GM23248 (cell line): ENCODE data around the gene ABCC4. TPM values are rescaled to one million over a fixed set of nuclear protein-coding genes. Genes with fewer than 3 reads are reported as not detected.

Experiments used
- DNase-seq: peaks from one replicate; pipeline ENCODE4 v3.0.0-alpha.2; 2015
- H2AFZ ChIP-seq: fragments of 200-600 bp; sonication (generic); 2 replicates; pipeline ENCODE4 v1.6.1; 2016; ENCODE audit warnings: antibody characterized with exemption
- H3F3A ChIP-seq: fragments of 200-600 bp; sonication (generic); 2 replicates; pipeline ENCODE4 v1.6.1; 2016; ENCODE audit warnings: mild to moderate bottlenecking, antibody characterized with exemption, mixed run types; ENCODE audit not compliant: insufficient read depth
- H3K27ac ChIP-seq: fragments of 200-600 bp; sonication (generic); 2 replicates; pipeline ENCODE4 v1.5.1; 2016; ENCODE audit warnings: mild to moderate bottlenecking
- H3K27me3 ChIP-seq: fragments of 200-600 bp; sonication (generic); replicated peaks from 2 replicates; pipeline ENCODE4 v1.6.1; 2016; ENCODE audit warnings: mild to moderate bottlenecking; ENCODE audit not compliant: insufficient read depth
- H3K36me3 ChIP-seq: fragments of 200-600 bp; sonication (generic); 2 replicates; pipeline ENCODE4 v1.6.1; 2016; ENCODE audit warnings: low read depth, mild to moderate bottlenecking
- H3K4me1 ChIP-seq: fragments of 200-600 bp; sonication (generic); 2 replicates; pipeline ENCODE4 v1.6.1; 2016; ENCODE audit warnings: mild to moderate bottlenecking; ENCODE audit not compliant: insufficient read depth
- H3K4me2 ChIP-seq: fragments of 200-600 bp; sonication (generic); one replicate; pipeline ENCODE4 v1.6.1; 2016; ENCODE audit warnings: mild to moderate bottlenecking; ENCODE audit not compliant: unreplicated experiment
- H3K4me3 ChIP-seq: fragments of 200-600 bp; sonication (generic); 2 replicates; pipeline ENCODE4 v1.5.1; 2016; ENCODE audit warnings: mild to moderate bottlenecking
- H3K79me2 ChIP-seq: fragments of 200-600 bp; sonication (generic); 2 replicates; pipeline ENCODE4 v1.6.1; 2016; ENCODE audit warnings: mild to moderate bottlenecking; ENCODE audit not compliant: insufficient read depth
- H3K9ac ChIP-seq: fragments of 200-600 bp; sonication (generic); 2 replicates; pipeline ENCODE4 v1.6.1; 2016; ENCODE audit warnings: mild to moderate bottlenecking
- H3K9me2 ChIP-seq: fragments of 200-600 bp; sonication (generic); 2 replicates; pipeline ENCODE4 v1.6.1; 2016; ENCODE audit warnings: mixed run types, mild to moderate bottlenecking, moderate library complexity; ENCODE audit not compliant: insufficient read depth
- H3K9me3 ChIP-seq: fragments of 200-600 bp; sonication (generic); one replicate; pipeline ENCODE4 v1.6.1; 2017; ENCODE audit warnings: low read depth
- H4K20me1 ChIP-seq: fragments of 200-600 bp; sonication (generic); 2 replicates; pipeline ENCODE4 v1.6.0; 2016; ENCODE audit not compliant: insufficient read depth
- EZH2 ChIP-seq: fragments of 200-600 bp; sonication (generic); IDR thresholded peaks from 2 replicates; pipeline ENCODE4 v1.6.1; 2018; ENCODE audit warnings: antibody characterized with exemption, mild to moderate bottlenecking; ENCODE audit not compliant: insufficient read depth, poor library complexity, severe bottlenecking
- EZH2phosphoT487 ChIP-seq: fragments of 200-600 bp; sonication (generic); IDR thresholded peaks from 2 replicates; pipeline ENCODE4 v1.6.1; 2018; ENCODE audit warnings: antibody characterized with exemption, moderate library complexity, mild to moderate bottlenecking, low read depth; ENCODE audit not compliant: insufficient read depth
- WGBS, 2 experiments: methylation state at CpG; one replicate each; pipeline ENCODE4 v1.1.6; 2015 to 2017; ENCODE audit warnings: low lambda C conversion rate in 2 of 2, low coverage in 1 of 2; ENCODE audit errors: missing lambda C conversion rate in 2 of 2; 5-methylcytosine and 5-hydroxymethylcytosine counted together
- in situ Hi-C: fragments of 300-500 bp; cut with MboI; formaldehyde crosslinking; loops from 2 replicates; pipeline ENCODE4 v1.15.0; 2020
- polyA plus RNA-seq: library from polyadenylated mRNA; unstranded; fragments of >200 nt; fragmentation: Nextera tagmentation; extraction: Ambion mirVana; gene quantifications from 2 replicates; pipeline ENCODE4 v1.2.1, GENCODE V29; 2016
- total RNA-seq: library from RNA; depleted of rRNA; stranded (reverse); fragments of >200 nt; shearing (Covaris generic); gene quantifications from 2 replicates; pipeline ENCODE4 v1.2.3, GENCODE V29; 2014

ABCC4 gene
- total and polyA plus RNA-seq, 2 experiments from 2014 or later, result 3.9 to 11.2 TPM

- no peak overlapping the region for H2AFZ ChIP-seq
- H3K9ac ChIP-seq, result no peak overlapping the region
- no peaks in the 10 kb centered on the region for H3K27me3 ChIP-seq
- H3K9me3 ChIP-seq, result no peaks in the 10 kb centered on the region
- H3K4me3 ChIP-seq, result no peak overlapping the region
- H3K4me1 ChIP-seq, result peaks cover 3% of the 10 kb centered on the region; the same call in 1 of the 2 replicates
- peak; percentile 42 for DNase-seq
- H3K9me2 ChIP-seq, result no peaks in the 10 kb centered on the region
- no peaks in the 10 kb centered on the region for H3F3A ChIP-seq
- no peak overlapping the region for H3K27ac ChIP-seq
- no peaks in the 10 kb centered on the region for H3K36me3 ChIP-seq
- no peaks in the 10 kb centered on the region for H3K79me2 ChIP-seq
- TF ChIP-seq EZH2phosphoT487 (no peak), EZH2 (no peak)
- no peaks in the 10 kb centered on the region for H4K20me1 ChIP-seq
- WGBS, 2 experiments, result 9 to 10% methylated on average over 3 of the region's 3 CpGs
- H3K4me2 ChIP-seq, result no peak overlapping the region
- in situ Hi-C loops, result no loop called here
These were observed 233.9 kb downstream of the ABCC4 start for GRCh38 chr13:95067303-95067702.

- no peaks in the 10 kb centered on the region for H3K4me1 ChIP-seq
- H3K27ac ChIP-seq, result no peak overlapping the region
- no peaks in the 10 kb centered on the region for H3K9me3 ChIP-seq
- H3K79me2 ChIP-seq, result no peaks in the 10 kb centered on the region
- H2AFZ ChIP-seq, result no peak overlapping the region
- no peaks in the 10 kb centered on the region for H3F3A ChIP-seq
- H3K9me2 ChIP-seq, result no peaks in the 10 kb centered on the region
- H3K4me2 ChIP-seq, result no peak overlapping the region
- TF ChIP-seq EZH2 (no peak), EZH2phosphoT487 (no peak)
- H3K36me3 ChIP-seq, result no peaks in the 10 kb centered on the region
- H3K27me3 ChIP-seq, result no peaks in the 10 kb centered on the region
- no peak overlapping the region for H3K4me3 ChIP-seq
- H4K20me1 ChIP-seq, result no peaks in the 10 kb centered on the region; the same call in 1 of the 2 replicates
- in situ Hi-C loops, result no loop called here
- H3K9ac ChIP-seq, result no peak overlapping the region
- 90 to 95% methylated on average over 3 of the region's 3 CpGs for WGBS, 2 experiments
- no peak for DNase-seq
These were observed 241.2 kb downstream of the ABCC4 start for GRCh38 chr13:95060014-95060519.

GRCh38 chr13:95059306-95059705 is 241.9 kb downstream of the ABCC4 start:
- DNase-seq, result no peak
- Histone ChIP-seq H3K9me2 (no peaks in the 10 kb centered on the region), H3K79me2 (no peaks in the 10 kb centered on the region), H3K9me3 (no peaks in the 10 kb centered on the region), H3K27me3 (no peaks in the 10 kb centered on the region), H3K36me3 (no peaks in the 10 kb centered on the region), H3K27ac (no peak overlapping the region), H3K4me3 (no peak overlapping the region), H3F3A (no peaks in the 10 kb centered on the region), H3K9ac (no peak overlapping the region), H3K4me2 (no peak overlapping the region), H4K20me1 (no peaks in the 10 kb centered on the region; the same call in 1 of the 2 replicates), H3K4me1 (no peaks in the 10 kb centered on the region), H2AFZ (no peak overlapping the region)
- TF ChIP-seq EZH2, result no peak
- TF ChIP-seq EZH2phosphoT487, result no peak
- in situ Hi-C loops, result no loop called here
- WGBS, 2 experiments, result 58 to 68% methylated on average over 8 of the region's 8 CpGs

- Histone ChIP-seq H3K27me3 (no peaks in the 10 kb centered on the region), H3K4me2 (no peak overlapping the region), H4K20me1 (no peaks in the 10 kb centered on the region; the same call in 1 of the 2 replicates), H3K9ac (no peak overlapping the region), H3K9me3 (no peaks in the 10 kb centered on the region), H3K79me2 (no peaks in the 10 kb centered on the region), H3K36me3 (no peaks in the 10 kb centered on the region), H3K4me3 (no peak overlapping the region), H3K27ac (no peak overlapping the region), H3K4me1 (no peaks in the 10 kb centered on the region), H3K9me2 (no peaks in the 10 kb centered on the region), H2AFZ (no peak overlapping the region), H3F3A (no peaks in the 10 kb centered on the region)
- WGBS, 2 experiments, result 81% methylated on average over 7 of the region's 7 CpGs
- no peak for DNase-seq
- no peak for TF ChIP-seq EZH2
- TF ChIP-seq EZH2phosphoT487, result no peak
- in situ Hi-C loops, result no loop called here
These were observed 242.6 kb downstream of the ABCC4 start for GRCh38 chr13:95058680-95059079.

- Histone ChIP-seq H3K9me2 (no peaks in the 10 kb centered on the region), H2AFZ (no peak overlapping the region), H3K9ac (no peak overlapping the region), H3F3A (no peaks in the 10 kb centered on the region), H3K4me2 (no peak overlapping the region), H3K4me1 (no peaks in the 10 kb centered on the region), H4K20me1 (no peaks in the 10 kb centered on the region; the same call in 1 of the 2 replicates), H3K4me3 (no peak overlapping the region), H3K36me3 (no peaks in the 10 kb centered on the region), H3K27me3 (no peaks in the 10 kb centered on the region), H3K79me2 (no peaks in the 10 kb centered on the region), H3K9me3 (no peaks in the 10 kb centered on the region), H3K27ac (no peak overlapping the region)
- no peak for TF ChIP-seq EZH2
- TF ChIP-seq EZH2phosphoT487, result no peak
- DNase-seq, result no peak
- in situ Hi-C loops, result no loop called here
- 25 to 37% methylated on average over 1 of the region's 1 CpG for WGBS, 2 experiments
These were observed 245.0 kb downstream of the ABCC4 start for GRCh38 chr13:95056266-95056665.
